Heart left ventricle (tissue), 13 donors: ENCODE results near the gene NME7.

Source experiments
- POLR2A ChIP-seq, 2 donors: fragments of 450-650 bp; IDR thresholded peaks; one replicate each; pipeline ENCODE4 v1.6.1; 2017; ENCODE audit warnings: antibody characterized with exemption in 2 of 2, mild to moderate bottlenecking in 2 of 2, moderate library complexity in 2 of 2
- TF ChIP-seq, protein P1 (sequence below), 12 donors: fragments of 200-600 bp; sonication (generic) in 4 of 12; IDR thresholded peaks; one replicate each; pipeline versions ENCODE4 v1.5.0 to v1.8.0; 2018 to 2022; ENCODE audit warnings: antibody characterized with exemption in 12 of 12, mild to moderate bottlenecking in 5 of 12
- donor health status: ischemic (EF 13 %, LVEDD 7.1; RV severe dilation, severe dysfunction).
- donor health status: DM: no; HTN: yes; CAD: no.
- donor health status: DM: no; HTN: no; CAD: no.
- donor health status: ischemic (EF 25% LVEDD 6.9; RV normal size, moderate dysfunction).
- donor health status: ischemic (EF 25% LVEDD 5.7; RV mildly dilated, moderate dysfunction).
- donor health status: ischemic (EF 35%, LVEDD 5.7; RV mildly dilated, moderate dysfunction).
- donor health status: nonischemic (EF 11% LVEDD 7.7; RV severe dilation, severe dysfunction).
- donor health status: DM: yes; HTN: yes; CAD: no.
- donor health status: PGD.
- donor health status: ischemic (EF 29% LVEDD 5.4; RV normal size, mild dysfunction).
- donor health status: nonischemic (EF 23%, LVEDD 6.1; RV moderate dilation, normal function).

DNA sequence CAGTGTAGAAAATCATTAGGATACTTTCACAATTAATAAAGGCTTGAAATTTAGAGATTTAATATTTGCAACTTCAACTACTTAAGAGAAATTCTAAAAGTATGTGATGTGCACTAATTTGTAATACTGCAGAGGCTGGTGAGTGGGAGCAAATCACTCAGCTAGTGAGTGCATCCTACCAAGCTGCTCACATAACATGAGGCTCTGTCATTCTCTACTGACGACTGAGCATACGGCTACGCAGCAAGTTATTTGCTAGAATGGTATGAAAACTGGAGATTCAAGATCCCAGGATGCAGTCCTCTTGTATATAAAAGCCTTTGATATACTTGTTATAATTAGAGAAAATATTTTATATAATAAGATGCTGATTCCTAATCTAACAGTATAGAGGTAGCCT lies 171.0 kb downstream of the NME7 start:
- TF ChIP-seq, protein P1, sequence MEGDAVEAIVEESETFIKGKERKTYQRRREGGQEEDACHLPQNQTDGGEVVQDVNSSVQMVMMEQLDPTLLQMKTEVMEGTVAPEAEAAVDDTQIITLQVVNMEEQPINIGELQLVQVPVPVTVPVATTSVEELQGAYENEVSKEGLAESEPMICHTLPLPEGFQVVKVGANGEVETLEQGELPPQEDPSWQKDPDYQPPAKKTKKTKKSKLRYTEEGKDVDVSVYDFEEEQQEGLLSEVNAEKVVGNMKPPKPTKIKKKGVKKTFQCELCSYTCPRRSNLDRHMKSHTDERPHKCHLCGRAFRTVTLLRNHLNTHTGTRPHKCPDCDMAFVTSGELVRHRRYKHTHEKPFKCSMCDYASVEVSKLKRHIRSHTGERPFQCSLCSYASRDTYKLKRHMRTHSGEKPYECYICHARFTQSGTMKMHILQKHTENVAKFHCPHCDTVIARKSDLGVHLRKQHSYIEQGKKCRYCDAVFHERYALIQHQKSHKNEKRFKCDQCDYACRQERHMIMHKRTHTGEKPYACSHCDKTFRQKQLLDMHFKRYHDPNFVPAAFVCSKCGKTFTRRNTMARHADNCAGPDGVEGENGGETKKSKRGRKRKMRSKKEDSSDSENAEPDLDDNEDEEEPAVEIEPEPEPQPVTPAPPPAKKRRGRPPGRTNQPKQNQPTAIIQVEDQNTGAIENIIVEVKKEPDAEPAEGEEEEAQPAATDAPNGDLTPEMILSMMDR (IDR thresholded peaks at IDR 0.05), result no peak
- TF ChIP-seq POLR2A (IDR thresholded peaks at IDR 0.05), result no peak
